ENCODE data around the gene SAP30L.

DNA sequence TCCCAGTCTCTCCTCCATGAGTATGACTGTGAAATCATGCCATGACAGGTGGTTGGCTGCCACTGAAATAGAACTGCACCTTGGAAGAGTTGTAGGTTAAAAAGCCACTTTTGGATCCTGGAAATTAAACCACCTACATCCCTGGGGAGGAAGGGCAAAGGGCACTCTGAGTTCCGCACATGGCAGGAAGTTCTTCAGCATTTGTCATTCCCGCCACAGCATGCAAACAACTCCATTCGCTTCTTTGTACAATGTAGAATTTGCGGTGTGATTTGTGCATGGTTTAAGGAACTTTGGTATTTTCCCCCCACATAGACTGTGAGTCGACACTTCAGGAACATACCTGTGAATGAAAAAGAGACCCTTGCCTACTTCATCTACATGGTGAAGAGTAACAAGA, 9.8 kb downstream of the SAP30L start:
- TF ChIP-seq EZH2 (IDR thresholded peaks at IDR 0.05; ENCODE audit: low read depth) = no peak
- TF ChIP-seq, protein P1, sequence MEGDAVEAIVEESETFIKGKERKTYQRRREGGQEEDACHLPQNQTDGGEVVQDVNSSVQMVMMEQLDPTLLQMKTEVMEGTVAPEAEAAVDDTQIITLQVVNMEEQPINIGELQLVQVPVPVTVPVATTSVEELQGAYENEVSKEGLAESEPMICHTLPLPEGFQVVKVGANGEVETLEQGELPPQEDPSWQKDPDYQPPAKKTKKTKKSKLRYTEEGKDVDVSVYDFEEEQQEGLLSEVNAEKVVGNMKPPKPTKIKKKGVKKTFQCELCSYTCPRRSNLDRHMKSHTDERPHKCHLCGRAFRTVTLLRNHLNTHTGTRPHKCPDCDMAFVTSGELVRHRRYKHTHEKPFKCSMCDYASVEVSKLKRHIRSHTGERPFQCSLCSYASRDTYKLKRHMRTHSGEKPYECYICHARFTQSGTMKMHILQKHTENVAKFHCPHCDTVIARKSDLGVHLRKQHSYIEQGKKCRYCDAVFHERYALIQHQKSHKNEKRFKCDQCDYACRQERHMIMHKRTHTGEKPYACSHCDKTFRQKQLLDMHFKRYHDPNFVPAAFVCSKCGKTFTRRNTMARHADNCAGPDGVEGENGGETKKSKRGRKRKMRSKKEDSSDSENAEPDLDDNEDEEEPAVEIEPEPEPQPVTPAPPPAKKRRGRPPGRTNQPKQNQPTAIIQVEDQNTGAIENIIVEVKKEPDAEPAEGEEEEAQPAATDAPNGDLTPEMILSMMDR (conservative IDR thresholded peaks at IDR 0.05) = no peak

All from PC-9 (cell line).